GM06990 (cell line): ENCODE data around the gene SEC14L1.

ENCODE experiments used
- DNase-seq: peaks from one replicate; pipeline ENCODE4 v3.0.0-alpha.2; 2011; ENCODE audit not compliant: insufficient read length; ENCODE audit errors: extremely low read depth
- H3K27me3 ChIP-seq: replicated peaks from 2 replicates; pipeline ENCODE4 v1.6.0; 2011; ENCODE audit warnings: low read length; ENCODE audit not compliant: control insufficient read depth, insufficient read depth
- H3K36me3 ChIP-seq: 2 replicates; pipeline ENCODE4 v1.5.1; 2011; ENCODE audit warnings: low read length; ENCODE audit not compliant: control insufficient read depth, insufficient read depth
- H3K4me3 ChIP-seq: replicated peaks from 2 replicates; pipeline ENCODE4 v1.5.1; 2011; ENCODE audit warnings: low read depth, mild to moderate bottlenecking, control low read depth, low read length
- TF ChIP-seq, protein P1 (sequence below): IDR thresholded peaks from 2 replicates; pipeline ENCODE4 v1.5.1; 2011; ENCODE audit warnings: low read length, control low read depth, mild to moderate bottlenecking, inconsistent platforms; ENCODE audit not compliant: insufficient read depth, poor library complexity, severe bottlenecking

Gene SEC14L1

DNA sequence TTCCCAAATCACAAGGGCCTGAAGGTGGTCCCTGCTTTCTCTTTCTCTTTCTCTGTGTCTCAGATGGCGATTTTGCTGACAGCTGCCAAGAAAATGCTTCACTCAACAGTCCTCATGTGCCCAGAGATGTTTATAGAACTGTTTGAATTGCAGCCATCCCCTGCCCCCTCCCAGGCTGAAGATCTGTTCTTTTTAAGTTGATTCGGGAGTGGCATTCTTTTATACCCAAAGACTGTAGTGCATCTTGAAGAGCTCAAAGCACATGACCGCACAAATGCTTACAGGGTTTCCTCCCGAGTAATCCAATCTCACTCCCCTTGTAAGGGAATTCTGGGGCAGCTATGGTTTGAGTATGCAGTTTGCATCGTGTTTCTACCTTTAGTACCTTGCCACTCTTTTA, 75.7 kb downstream of the SEC14L1 start:
- H3K4me3 ChIP-seq = no peak overlapping the region
- H3K27me3 ChIP-seq = no peaks in the 10 kb centered on the region
- TF ChIP-seq, protein P1, sequence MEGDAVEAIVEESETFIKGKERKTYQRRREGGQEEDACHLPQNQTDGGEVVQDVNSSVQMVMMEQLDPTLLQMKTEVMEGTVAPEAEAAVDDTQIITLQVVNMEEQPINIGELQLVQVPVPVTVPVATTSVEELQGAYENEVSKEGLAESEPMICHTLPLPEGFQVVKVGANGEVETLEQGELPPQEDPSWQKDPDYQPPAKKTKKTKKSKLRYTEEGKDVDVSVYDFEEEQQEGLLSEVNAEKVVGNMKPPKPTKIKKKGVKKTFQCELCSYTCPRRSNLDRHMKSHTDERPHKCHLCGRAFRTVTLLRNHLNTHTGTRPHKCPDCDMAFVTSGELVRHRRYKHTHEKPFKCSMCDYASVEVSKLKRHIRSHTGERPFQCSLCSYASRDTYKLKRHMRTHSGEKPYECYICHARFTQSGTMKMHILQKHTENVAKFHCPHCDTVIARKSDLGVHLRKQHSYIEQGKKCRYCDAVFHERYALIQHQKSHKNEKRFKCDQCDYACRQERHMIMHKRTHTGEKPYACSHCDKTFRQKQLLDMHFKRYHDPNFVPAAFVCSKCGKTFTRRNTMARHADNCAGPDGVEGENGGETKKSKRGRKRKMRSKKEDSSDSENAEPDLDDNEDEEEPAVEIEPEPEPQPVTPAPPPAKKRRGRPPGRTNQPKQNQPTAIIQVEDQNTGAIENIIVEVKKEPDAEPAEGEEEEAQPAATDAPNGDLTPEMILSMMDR = no peak
- no peak for DNase-seq
- peaks cover 39% of the 10 kb centered on the region for H3K36me3 ChIP-seq

DNA sequence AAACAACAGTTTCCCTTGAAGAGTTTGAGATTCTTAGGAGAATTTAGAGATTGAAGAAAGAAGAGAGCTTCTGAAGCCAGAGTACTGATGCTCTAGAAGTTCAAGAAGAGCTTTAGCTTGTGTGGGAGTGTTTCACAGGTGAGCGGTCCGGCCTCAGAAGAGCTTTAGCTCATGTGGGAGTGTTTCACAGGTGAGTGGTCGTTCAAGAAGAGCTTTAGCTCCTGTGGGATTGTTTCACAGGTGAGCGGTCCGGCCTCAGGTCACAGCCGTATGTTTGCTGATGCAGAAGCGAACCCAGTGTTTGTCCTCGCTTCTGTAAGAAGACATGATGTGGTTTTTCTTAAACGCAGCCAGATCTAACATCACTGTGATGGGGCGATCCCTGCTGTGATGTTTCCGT, 76.4 kb downstream of the SEC14L1 start:
- DNase-seq = no peak
- Histone ChIP-seq H3K4me3 (no peak overlapping the region), H3K36me3 (peaks cover 35% of the 10 kb centered on the region), H3K27me3 (no peaks in the 10 kb centered on the region)
- TF ChIP-seq, protein P1 = no peak

GRCh38 chr17:77217566-77217965, 76.8 kb downstream of the SEC14L1 start:
- TF ChIP-seq, protein P1 = no peak
- peaks cover 34% of the 10 kb centered on the region for H3K36me3 ChIP-seq

DNA sequence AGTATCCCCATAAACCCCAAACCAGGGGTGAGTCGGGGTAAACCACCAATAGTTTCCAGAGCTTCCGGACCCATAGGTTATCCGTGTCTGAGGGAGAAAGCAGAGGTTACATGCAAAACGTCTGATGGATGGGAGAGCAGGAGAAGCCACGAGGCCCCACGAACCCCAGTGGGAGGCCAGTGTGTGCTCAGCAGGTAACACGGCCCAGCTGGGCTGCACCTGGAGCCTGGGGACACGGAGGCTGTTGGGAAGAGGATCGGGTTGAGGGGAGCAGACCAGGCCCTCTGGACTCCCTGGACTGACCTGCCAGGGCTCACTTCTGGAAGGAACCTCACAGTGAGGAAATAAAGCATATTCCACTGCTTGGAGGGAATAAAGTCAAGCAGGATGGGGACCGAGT, 78.1 kb downstream of the SEC14L1 start:
- DNase-seq = no peak

More at GRCh38 chr17:77217566-77217965, 76.8 kb downstream of the SEC14L1 start:
- H3K4me3 ChIP-seq = no peak overlapping the region
- no peak for DNase-seq
- no peaks in the 10 kb centered on the region for H3K27me3 ChIP-seq

DNA sequence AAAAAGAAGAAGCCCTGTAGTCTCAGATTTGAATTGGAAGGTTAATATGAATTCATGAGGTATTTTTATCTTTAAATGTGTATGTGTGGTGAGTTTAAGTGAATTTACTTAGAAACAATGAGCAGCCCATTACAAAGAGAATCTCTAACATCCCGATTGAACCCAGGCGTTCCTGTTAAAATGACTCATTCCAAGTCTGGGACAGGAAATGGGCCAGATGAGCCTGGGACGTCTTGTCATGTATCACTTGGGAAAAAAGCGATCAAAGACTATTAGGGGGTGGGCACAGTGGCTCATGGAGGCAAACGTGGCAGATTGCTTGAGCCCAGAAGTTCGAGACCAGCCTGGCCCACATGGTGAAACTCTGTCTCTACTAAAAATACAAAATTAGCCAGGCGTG, 81.6 kb downstream of the SEC14L1 start:
- Histone ChIP-seq H3K4me3 (no peak overlapping the region), H3K27me3 (no peaks in the 10 kb centered on the region), H3K36me3 (peaks cover 6% of the 10 kb centered on the region)
- TF ChIP-seq, protein P1 = no peak
- DNase-seq = no peak

More for the DNA sequence above, 78.1 kb downstream of the SEC14L1 start:
- TF ChIP-seq, protein P1 = no peak
- Histone ChIP-seq H3K4me3 (no peak overlapping the region), H3K36me3 (peaks cover 23% of the 10 kb centered on the region), H3K27me3 (no peaks in the 10 kb centered on the region)
